Pancreas (tissue), 10 donors: ENCODE measurements around the gene TRPM1. TPM values are rescaled to one million over a fixed set of nuclear protein-coding genes. Genes with fewer than 3 reads are reported as not detected.

Source experiments
- ATAC-seq, 4 donors: fragments of 200-7000 bp; cut with Tn5 transposase; one replicate each; pipeline versions ENCODE4 v1.8.0 to v1.9.1; 2020; ENCODE audit warnings: mild to moderate bottlenecking in 4 of 4, moderate library complexity in 4 of 4
- DNase-seq, 6 donors: peaks; one replicate each; pipeline ENCODE4 v3.0.0-alpha.2; 2020
- FAIRE-seq: peaks from 2 replicates; lab custom pipeline; 2012; peaks lifted over from hg19 to GRCh38; lab: Jason Lieb, UNC
- H3K27ac ChIP-seq, 4 donors: fragments of 200-600 bp; sonication (generic); 1 replicate in 3 of 4; 2 replicates in 1 of 4; pipeline versions ENCODE4 v1.5.0 to v1.8.0; 2020
- H3K27me3 ChIP-seq, 4 donors: fragments of 200-600 bp; one replicate each; pipeline ENCODE4 v1.8.0; 2021
- H3K36me3 ChIP-seq, 3 donors: fragments of 200-600 bp; sonication (generic) in 1 of 3; one replicate each; pipeline versions ENCODE4 v1.5.0 to v1.8.0; 2020 to 2021
- H3K4me1 ChIP-seq, 3 donors: fragments of 200-600 bp; one replicate each; pipeline ENCODE4 v1.8.0; 2021
- H3K4me3 ChIP-seq, 4 donors: fragments of 200-600 bp; sonication (generic) in 2 of 4; one replicate each; pipeline versions ENCODE4 v1.5.0 to v1.8.0; 2020 to 2021
- H3K9me3 ChIP-seq, 4 donors: fragments of 200-600 bp; one replicate each; pipeline ENCODE4 v1.8.0; 2021
- WGBS, 2 donors: extraction: QIAGEN DNeasy Blood & Tissue Kit; methylation state at CpG; one replicate each; pipeline ENCODE4 v1.1.7; 2013; 5-methylcytosine and 5-hydroxymethylcytosine counted together
- intact Hi-C, 3 donors: fragments of 100-400 bp; cut with DNase I; formaldehyde crosslinking; loops; one replicate each; pipeline versions ENCODE4 v1.11.1 to v1.14.2; 2022
- polyA plus RNA-seq, 2 donors: library from polyadenylated mRNA; stranded (reverse); fragments of 200-250 nt; gene quantifications; one replicate each; pipeline ENCODE4 v1.2.3, GENCODE V29; 2013
- total RNA-seq, 6 donors: library from RNA; stranded (reverse); fragmentation: NEBNext Ultra II Directional in 4 of 6; extraction: Animal tissue kit (Norgen Biotek cat#: 25700) in 4 of 6; gene quantifications; one replicate each; pipeline versions ENCODE4 v1.2.1 to v1.2.4, GENCODE V29; 2021 to 2023
- TF ChIP-seq, protein P1 (sequence below), 4 donors: fragments of 200-600 bp; sonication (generic) in 3 of 4; IDR thresholded peaks; one replicate each; pipeline versions ENCODE4 v1.5.0 to v1.8.0; 2021; ENCODE audit warnings: antibody characterized with exemption in 4 of 4
- donor health status: healthy with polysubstance abuse.
- donor health status: DM: no; HTN: no; CAD: no; lungs with moderate emphysema.
- donor health status: DM: no; HTN: no; CAD: no.
- donor health status: control.
- donor health status: control.
- donor health status: Bipolar disorder and iron deficiency.
- donor health status: DM: yes; HTN: yes; CAD: no.
- donor health status: DM: no; HTN: no; CAD: no.
- donor health status: DM: no; HTN: no; CAD: no.
- donor health status: DM: yes; HTN: yes; CAD: no.

TRPM1 gene
- total and polyA plus RNA-seq, 8 donors = 0.04 TPM; not detected in 7

- Histone ChIP-seq H3K27ac (no peak overlapping the region), H3K4me1 (no peaks in the 10 kb centered on the region), H3K27me3 (no peaks in the 10 kb centered on the region), H3K36me3 (no peaks in the 10 kb centered on the region), H3K4me3 (no peak overlapping the region), H3K9me3 (peaks cover 0 to 3% (median 0%) of the 10 kb centered on the region in 4 donors)
- TF ChIP-seq, protein P1, sequence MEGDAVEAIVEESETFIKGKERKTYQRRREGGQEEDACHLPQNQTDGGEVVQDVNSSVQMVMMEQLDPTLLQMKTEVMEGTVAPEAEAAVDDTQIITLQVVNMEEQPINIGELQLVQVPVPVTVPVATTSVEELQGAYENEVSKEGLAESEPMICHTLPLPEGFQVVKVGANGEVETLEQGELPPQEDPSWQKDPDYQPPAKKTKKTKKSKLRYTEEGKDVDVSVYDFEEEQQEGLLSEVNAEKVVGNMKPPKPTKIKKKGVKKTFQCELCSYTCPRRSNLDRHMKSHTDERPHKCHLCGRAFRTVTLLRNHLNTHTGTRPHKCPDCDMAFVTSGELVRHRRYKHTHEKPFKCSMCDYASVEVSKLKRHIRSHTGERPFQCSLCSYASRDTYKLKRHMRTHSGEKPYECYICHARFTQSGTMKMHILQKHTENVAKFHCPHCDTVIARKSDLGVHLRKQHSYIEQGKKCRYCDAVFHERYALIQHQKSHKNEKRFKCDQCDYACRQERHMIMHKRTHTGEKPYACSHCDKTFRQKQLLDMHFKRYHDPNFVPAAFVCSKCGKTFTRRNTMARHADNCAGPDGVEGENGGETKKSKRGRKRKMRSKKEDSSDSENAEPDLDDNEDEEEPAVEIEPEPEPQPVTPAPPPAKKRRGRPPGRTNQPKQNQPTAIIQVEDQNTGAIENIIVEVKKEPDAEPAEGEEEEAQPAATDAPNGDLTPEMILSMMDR (IDR thresholded peaks at IDR 0.05) = no peak
- intact Hi-C loops = no loop called here
- no peak for FAIRE-seq
- peak in 2 of 4 donors; percentile 29 to 62 for ATAC-seq
- DNase-seq = no peak
- WGBS, 2 donors = 44 to 46% methylated on average over 3 of the region's 3 CpGs
Observed at GRCh38 chr15:31016446-31016915, 85.0 kb downstream of the TRPM1 start.

DNA sequence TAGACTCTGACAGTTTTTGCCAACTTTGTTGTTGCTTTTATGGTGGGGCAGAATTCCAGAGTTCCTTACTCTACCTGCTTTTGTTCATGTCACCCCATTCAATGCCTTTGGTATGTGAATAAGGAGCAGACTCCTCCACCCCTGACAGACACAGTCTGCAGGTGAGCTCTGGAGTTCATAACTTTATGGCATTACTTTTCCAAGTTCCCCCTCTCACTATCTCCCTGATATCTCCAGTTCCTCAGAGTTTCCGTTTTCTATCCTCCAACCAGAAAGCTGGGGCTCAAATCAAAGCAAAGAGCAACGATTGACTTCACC lies 87.0 kb downstream of the TRPM1 start:
- Histone ChIP-seq H3K27ac (peak overlapping the region in 2 of 4 donors; percentile 7 to 9), H3K9me3 (peaks cover 0 to 3% (median 0%) of the 10 kb centered on the region in 4 donors), H3K4me1 (no peaks in the 10 kb centered on the region), H3K27me3 (no peaks in the 10 kb centered on the region), H3K4me3 (no peak overlapping the region), H3K36me3 (no peaks in the 10 kb centered on the region)
- DNase-seq = no peak
- 16 to 52% methylated on average over 2 of the region's 2 CpGs for WGBS, 2 donors
- peak in 1 of 4 donors; percentile 12 for ATAC-seq
- intact Hi-C loops = no loop called here
- TF ChIP-seq, protein P1 (IDR thresholded peaks at IDR 0.05) = no peak
- no peak for FAIRE-seq

- Histone ChIP-seq H3K9me3 (peaks cover 0 to 3% (median 0%) of the 10 kb centered on the region in 4 donors), H3K27me3 (no peaks in the 10 kb centered on the region), H3K27ac (peak overlapping the region in 2 of 4 donors; percentile 7 to 9), H3K4me1 (no peaks in the 10 kb centered on the region), H3K36me3 (no peaks in the 10 kb centered on the region), H3K4me3 (no peak overlapping the region)
- ATAC-seq (peak in 3 of 4 donors; percentile 20 to 67 (median 59)), DNase-seq (no peak), FAIRE-seq (no peak)
- intact Hi-C loops = no loop called here
- TF ChIP-seq, protein P1 (IDR thresholded peaks at IDR 0.05) = no peak
- 32 to 36% methylated on average over 2 of the region's 2 CpGs for WGBS, 2 donors
Observed at GRCh38 chr15:31013863-31014607, 87.5 kb downstream of the TRPM1 start.

DNA sequence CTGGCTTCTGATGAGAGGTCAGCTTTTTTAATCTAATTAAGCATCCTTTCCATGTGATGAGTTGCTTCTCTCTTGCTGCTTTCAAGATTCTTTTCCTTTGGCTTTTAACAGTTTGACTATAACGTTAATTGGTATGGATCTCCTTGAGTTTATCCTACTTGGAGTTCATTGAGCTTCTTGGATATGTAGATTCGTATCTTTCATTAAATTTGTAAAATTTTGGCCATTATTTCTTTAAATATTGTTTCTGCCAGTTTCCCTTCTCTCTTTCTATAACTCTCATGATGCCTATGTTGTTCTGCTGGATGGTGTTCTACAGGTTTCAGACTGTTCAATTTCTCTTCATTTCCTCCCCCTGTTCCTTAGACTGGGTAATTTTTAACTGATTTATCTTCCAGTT lies 89.1 kb downstream of the TRPM1 start:
- no peak overlapping the region for H3K4me3 ChIP-seq
- intact Hi-C loops = no loop called here
- no peak for FAIRE-seq
- H3K27me3 ChIP-seq = no peaks in the 10 kb centered on the region
- DNase-seq = no peak
- TF ChIP-seq, protein P1 (IDR thresholded peaks at IDR 0.05) = no peak
- no peak for ATAC-seq
- no peaks in the 10 kb centered on the region for H3K36me3 ChIP-seq
- 76 to 88% methylated on average over 2 of the region's 2 CpGs for WGBS, 2 donors
- no peaks in the 10 kb centered on the region for H3K4me1 ChIP-seq
- H3K9me3 ChIP-seq = peaks cover 0 to 3% (median 0%) of the 10 kb centered on the region in 4 donors
- H3K27ac ChIP-seq = no peak overlapping the region

DNA sequence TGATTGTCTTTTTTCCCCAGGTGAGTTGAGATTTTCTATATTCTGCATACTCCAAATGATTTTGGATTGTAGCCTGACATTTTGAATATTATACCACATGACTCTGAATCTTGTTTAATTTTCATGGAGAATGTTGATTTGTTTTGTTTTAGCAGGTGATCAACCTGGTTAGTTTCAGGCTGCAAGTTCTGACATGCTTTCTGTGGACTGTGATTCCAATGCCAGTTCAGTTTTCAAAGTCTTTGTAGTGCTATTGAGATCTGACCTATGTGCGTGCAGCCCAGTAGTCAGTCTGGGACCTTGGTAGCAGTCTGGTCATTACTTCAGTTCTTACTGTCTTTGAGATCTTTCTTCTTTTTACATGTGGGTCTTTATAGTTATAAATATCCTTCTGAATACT lies 91.5 kb downstream of the TRPM1 start:
- Histone ChIP-seq H3K36me3 (no peaks in the 10 kb centered on the region), H3K9me3 (peaks cover 0 to 3% (median 0%) of the 10 kb centered on the region in 4 donors), H3K27me3 (no peaks in the 10 kb centered on the region), H3K4me1 (no peaks in the 10 kb centered on the region), H3K27ac (no peak overlapping the region), H3K4me3 (no peak overlapping the region)
- DNase-seq (no peak), FAIRE-seq (no peak), ATAC-seq (no peak)
- intact Hi-C loops = no loop called here
- TF ChIP-seq, protein P1 (IDR thresholded peaks at IDR 0.05) = no peak
- WGBS, 2 donors = 89 to 95% methylated on average over 1 of the region's 1 CpG
